Small intestine (tissue), 7 donors: ENCODE results near the gene CAMK1D. TPM values are rescaled to one million over a fixed set of nuclear protein-coding genes. Genes with fewer than 3 reads are reported as not detected.

Experiments
- DNase-seq, 2 donors: peaks; one replicate each; pipeline versions ENCODE4 v3.0.0 to v3.0.0-alpha.2; 2013
- FAIRE-seq: peaks from 2 replicates; lab custom pipeline; 2012; peaks lifted over from hg19 to GRCh38; lab: Jason Lieb, UNC
- H3K27ac ChIP-seq, 3 donors: one replicate each; pipeline ENCODE4 v1.5.1; 2013; ENCODE audit warnings: low read length in 2 of 3, mild to moderate bottlenecking in 2 of 3, control low read depth in 1 of 3, inconsistent platforms in 1 of 3, low read depth in 1 of 3, moderate library complexity in 1 of 3
- H3K27me3 ChIP-seq, 3 donors: one replicate each; pipeline ENCODE4 v1.6.1; 2013; ENCODE audit warnings: low read length in 3 of 3, inconsistent platforms in 1 of 3; ENCODE audit not compliant: control insufficient read depth in 3 of 3, insufficient read depth in 3 of 3
- H3K36me3 ChIP-seq, 3 donors: one replicate each; pipeline ENCODE4 v1.6.1; 2013; ENCODE audit warnings: low read length in 3 of 3, inconsistent platforms in 1 of 3, low read depth in 1 of 3, mild to moderate bottlenecking in 1 of 3, moderate library complexity in 1 of 3; ENCODE audit not compliant: control insufficient read depth in 3 of 3, insufficient read depth in 2 of 3
- H3K4me1 ChIP-seq, 3 donors: one replicate each; pipeline ENCODE4 v1.6.1; 2013; ENCODE audit warnings: low read length in 2 of 3, inconsistent platforms in 1 of 3, low read depth in 1 of 3, mild to moderate bottlenecking in 1 of 3, moderate library complexity in 1 of 3; ENCODE audit not compliant: control insufficient read depth in 3 of 3, insufficient read depth in 2 of 3
- H3K4me3 ChIP-seq, 3 donors: one replicate each; pipeline ENCODE4 v1.5.1; 2013; ENCODE audit warnings: low read length in 3 of 3, control low read depth in 1 of 3, inconsistent platforms in 1 of 3, low read depth in 1 of 3, mild to moderate bottlenecking in 1 of 3, moderate library complexity in 1 of 3
- H3K9me3 ChIP-seq, 2 donors: one replicate each; pipeline ENCODE4 v1.6.1; 2013; ENCODE audit warnings: low read depth in 1 of 2, low read length in 1 of 2; ENCODE audit not compliant: control insufficient read depth in 2 of 2, insufficient read depth in 1 of 2
- WGBS, 3 donors: extraction: QIAGEN DNeasy Blood & Tissue Kit; methylation state at CpG; one replicate each; pipeline ENCODE4 v1.1.7; 2013; 5-methylcytosine and 5-hydroxymethylcytosine counted together
- polyA plus RNA-seq, 4 donors: library from polyadenylated mRNA; stranded (reverse) in 3 of 4; unstranded in 1 of 4; fragments of 200-250 nt in 3 of 4; fragments of 120-200 nt in 1 of 4; gene quantifications; one replicate each; pipeline versions ENCODE4 v1.2.1 to v1.2.3, GENCODE V29; 2013
- donor health status: healthy with polysubstance abuse.
- donor health status: control.
- donor health status: control.
- donor health status: Bipolar disorder and iron deficiency.
- donor health status: healthy.

Gene CAMK1D
- polyA plus RNA-seq, 4 donors = 0.45 to 9.7 (median 3.8) TPM

- Histone ChIP-seq H3K9me3 (no peaks in the 10 kb centered on the region), H3K36me3 (no peaks in the 10 kb centered on the region), H3K27ac (no peak overlapping the region), H3K4me1 (peaks cover 0 to 2% (median 0%) of the 10 kb centered on the region in 3 donors), H3K4me3 (no peak overlapping the region), H3K27me3 (no peaks in the 10 kb centered on the region)
- DNase-seq (no peak), FAIRE-seq (no peak)
- 85 to 91% (median 87%) methylated on average over 5 of the region's 5 CpGs for WGBS, 3 donors
Observed at GRCh38 chr10:12469345-12469744, 120.0 kb downstream of the CAMK1D start.

GRCh38 chr10:12470719-12471118 lies 121.4 kb downstream of the CAMK1D start:
- H3K4me1 ChIP-seq = peaks cover 0 to 2% (median 0%) of the 10 kb centered on the region in 3 donors
- no peak overlapping the region for H3K27ac ChIP-seq
- no peaks in the 10 kb centered on the region for H3K9me3 ChIP-seq
- no peak for FAIRE-seq
- no peaks in the 10 kb centered on the region for H3K27me3 ChIP-seq
- WGBS, 3 donors = 92 to 98% (median 97%) methylated on average over 10 of the region's 10 CpGs
- no peak overlapping the region for H3K4me3 ChIP-seq
- no peak for DNase-seq
- H3K36me3 ChIP-seq = no peaks in the 10 kb centered on the region

- Histone ChIP-seq H3K9me3 (no peaks in the 10 kb centered on the region), H3K36me3 (no peaks in the 10 kb centered on the region), H3K27ac (no peak overlapping the region), H3K4me1 (peaks cover 0 to 2% (median 0%) of the 10 kb centered on the region in 3 donors), H3K4me3 (no peak overlapping the region), H3K27me3 (no peaks in the 10 kb centered on the region)
- DNase-seq (peak in 1 of 2 donors; percentile 47), FAIRE-seq (no peak)
- 43 to 68% (median 53%) methylated on average over 5 of the region's 5 CpGs for WGBS, 3 donors
Observed at GRCh38 chr10:12471135-12471534, 121.8 kb downstream of the CAMK1D start.

- no peaks in the 10 kb centered on the region for H3K36me3 ChIP-seq
- FAIRE-seq (no peak), DNase-seq (no peak)
- no peaks in the 10 kb centered on the region for H3K9me3 ChIP-seq
- H3K27me3 ChIP-seq = no peaks in the 10 kb centered on the region
- WGBS, 3 donors = 84 to 93% (median 87%) methylated on average over 6 of the region's 6 CpGs
- H3K4me3 ChIP-seq = no peak overlapping the region
- H3K4me1 ChIP-seq = peaks cover 0 to 2% (median 0%) of the 10 kb centered on the region in 3 donors
- no peak overlapping the region for H3K27ac ChIP-seq
Observed at GRCh38 chr10:12473491-12473890, 124.1 kb downstream of the CAMK1D start.

- no peak for DNase-seq
- 91 to 95% (median 94%) methylated on average over 8 of the region's 8 CpGs for WGBS, 3 donors
- no peak overlapping the region for H3K4me3 ChIP-seq
- H3K27ac ChIP-seq = no peak overlapping the region
- no peaks in the 10 kb centered on the region for H3K9me3 ChIP-seq
- H3K27me3 ChIP-seq = no peaks in the 10 kb centered on the region
- no peaks in the 10 kb centered on the region for H3K36me3 ChIP-seq
- FAIRE-seq = no peak
- peaks cover 0 to 2% (median 0%) of the 10 kb centered on the region in 3 donors for H3K4me1 ChIP-seq
Observed at GRCh38 chr10:12474727-12475412, 125.5 kb downstream of the CAMK1D start.

GRCh38 chr10:12476656-12477055 lies 127.3 kb downstream of the CAMK1D start:
- WGBS, 3 donors = 92 to 94% (median 93%) methylated on average over 4 of the region's 4 CpGs
- Histone ChIP-seq H3K4me1 (no peaks in the 10 kb centered on the region), H3K4me3 (no peak overlapping the region), H3K9me3 (no peaks in the 10 kb centered on the region), H3K27ac (no peak overlapping the region), H3K36me3 (no peaks in the 10 kb centered on the region), H3K27me3 (no peaks in the 10 kb centered on the region)
- DNase-seq (no peak), FAIRE-seq (no peak)

- Histone ChIP-seq H3K36me3 (no peaks in the 10 kb centered on the region), H3K9me3 (no peaks in the 10 kb centered on the region), H3K27ac (no peak overlapping the region), H3K4me1 (no peaks in the 10 kb centered on the region), H3K27me3 (no peaks in the 10 kb centered on the region), H3K4me3 (no peak overlapping the region)
- DNase-seq = no peak
- no peak for FAIRE-seq
- WGBS, 3 donors = 94 to 98% (median 96%) methylated on average over 12 of the region's 12 CpGs
Observed at GRCh38 chr10:12479437-12479844, 130.1 kb downstream of the CAMK1D start.

GRCh38 chr10:12479924-12480323 lies 130.6 kb downstream of the CAMK1D start:
- no peaks in the 10 kb centered on the region for H3K4me1 ChIP-seq
- FAIRE-seq = no peak
- WGBS, 3 donors = 77 to 82% (median 80%) methylated on average over 9 of the region's 9 CpGs

GRCh38 chr10:12480440-12480839 lies 131.1 kb downstream of the CAMK1D start:
- no peaks in the 10 kb centered on the region for H3K9me3 ChIP-seq
- H3K36me3 ChIP-seq = no peaks in the 10 kb centered on the region
- FAIRE-seq = no peak
- H3K27ac ChIP-seq = no peak overlapping the region
- 80 to 88% (median 82%) methylated on average over 4 of the region's 4 CpGs for WGBS, 3 donors
- DNase-seq = no peak
- H3K27me3 ChIP-seq = no peaks in the 10 kb centered on the region
- no peak overlapping the region for H3K4me3 ChIP-seq
- H3K4me1 ChIP-seq = no peaks in the 10 kb centered on the region

More at GRCh38 chr10:12479924-12480323, 130.6 kb downstream of the CAMK1D start:
- no peaks in the 10 kb centered on the region for H3K27me3 ChIP-seq
- H3K36me3 ChIP-seq = no peaks in the 10 kb centered on the region
- H3K9me3 ChIP-seq = no peaks in the 10 kb centered on the region
- no peak overlapping the region for H3K4me3 ChIP-seq
- DNase-seq = no peak
- H3K27ac ChIP-seq = no peak overlapping the region
